Thyroid gland (tissue), 4 donors: ENCODE measurements around the gene BANF2.

Experiments used
- POLR2A ChIP-seq, 2 donors: fragments of 450-650 bp; IDR thresholded peaks; one replicate each; pipeline ENCODE4 v1.6.1; 2017; ENCODE audit warnings: antibody characterized with exemption in 2 of 2, mild to moderate bottlenecking in 2 of 2, moderate library complexity in 1 of 2
- TF ChIP-seq, protein P1 (sequence below), 6 experiments: fragments of 200-600 bp in 3 of 6; fragments of 450-650 bp in 3 of 6; sonication (generic) in 3 of 6; IDR thresholded peaks; one replicate each; pipeline ENCODE4 v1.5.1; 2016 to 2019; ENCODE audit warnings: antibody characterized with exemption in 6 of 6, mild to moderate bottlenecking in 2 of 6, inconsistent platforms in 1 of 6, moderate library complexity in 1 of 6

DNA sequence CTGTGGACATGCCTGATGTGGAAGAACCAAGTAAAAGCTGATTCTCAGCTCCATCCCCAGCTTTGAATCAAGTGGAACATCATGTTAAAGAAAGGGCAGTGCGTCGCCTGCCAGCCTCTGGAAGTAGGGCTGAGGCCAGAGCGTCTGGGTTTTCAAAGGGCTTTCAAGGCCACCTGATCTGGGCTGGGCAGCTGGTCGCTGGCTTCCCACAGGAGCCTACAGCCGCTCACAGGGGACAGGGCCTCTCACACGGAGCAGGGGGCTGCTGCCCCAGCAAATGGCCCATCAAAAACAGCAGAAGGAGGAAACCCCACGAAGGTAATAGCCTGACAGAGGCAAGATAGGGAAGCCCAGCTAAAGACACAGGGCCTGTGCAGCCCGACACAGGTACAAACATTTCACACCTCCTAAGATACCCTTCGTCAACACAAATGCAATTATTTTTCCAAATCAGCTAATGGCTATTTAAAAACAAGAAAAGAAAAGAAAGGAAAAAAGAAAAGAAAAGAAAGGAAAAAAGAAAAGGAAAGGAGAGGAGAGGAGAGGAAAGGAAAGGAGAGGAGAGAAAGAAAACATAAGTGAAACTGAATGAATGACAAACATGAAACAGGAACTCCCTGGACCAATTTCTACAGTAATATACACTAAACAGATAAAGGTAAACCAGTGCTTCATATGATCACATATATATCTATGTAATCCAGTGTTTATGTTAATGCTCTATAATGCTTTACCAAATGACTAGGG lies 42.5 kb upstream of the BANF2 start:
- TF ChIP-seq, protein P1, sequence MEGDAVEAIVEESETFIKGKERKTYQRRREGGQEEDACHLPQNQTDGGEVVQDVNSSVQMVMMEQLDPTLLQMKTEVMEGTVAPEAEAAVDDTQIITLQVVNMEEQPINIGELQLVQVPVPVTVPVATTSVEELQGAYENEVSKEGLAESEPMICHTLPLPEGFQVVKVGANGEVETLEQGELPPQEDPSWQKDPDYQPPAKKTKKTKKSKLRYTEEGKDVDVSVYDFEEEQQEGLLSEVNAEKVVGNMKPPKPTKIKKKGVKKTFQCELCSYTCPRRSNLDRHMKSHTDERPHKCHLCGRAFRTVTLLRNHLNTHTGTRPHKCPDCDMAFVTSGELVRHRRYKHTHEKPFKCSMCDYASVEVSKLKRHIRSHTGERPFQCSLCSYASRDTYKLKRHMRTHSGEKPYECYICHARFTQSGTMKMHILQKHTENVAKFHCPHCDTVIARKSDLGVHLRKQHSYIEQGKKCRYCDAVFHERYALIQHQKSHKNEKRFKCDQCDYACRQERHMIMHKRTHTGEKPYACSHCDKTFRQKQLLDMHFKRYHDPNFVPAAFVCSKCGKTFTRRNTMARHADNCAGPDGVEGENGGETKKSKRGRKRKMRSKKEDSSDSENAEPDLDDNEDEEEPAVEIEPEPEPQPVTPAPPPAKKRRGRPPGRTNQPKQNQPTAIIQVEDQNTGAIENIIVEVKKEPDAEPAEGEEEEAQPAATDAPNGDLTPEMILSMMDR (IDR thresholded peaks at IDR 0.05) = no peak
- TF ChIP-seq POLR2A (IDR thresholded peaks at IDR 0.05) = no peak
